H1 (cell line): ENCODE results near the gene TOB1.

ENCODE experiments used
- E2F6 ChIP-seq: IDR thresholded peaks from 2 replicates; pipeline ENCODE4 v1.6.1; 2012; ENCODE audit warnings: inconsistent platforms
- TF ChIP-seq, protein P1 (sequence below): IDR thresholded peaks from 2 replicates; pipeline ENCODE4 v1.6.1; 2012; ENCODE audit warnings: low read length, inconsistent platforms
- TF ChIP-seq, protein P2 (sequence below), 3 experiments: IDR thresholded peaks; 1 replicate in 2 of 3; 2 replicates in 1 of 3; pipeline versions ENCODE4 v1.5.1 to v1.6.1; 2011; ENCODE audit warnings: low read length in 3 of 3, mild to moderate bottlenecking in 3 of 3, inconsistent platforms in 2 of 3, low read depth in 1 of 3, moderate library complexity in 1 of 3; ENCODE audit not compliant: insufficient read depth in 1 of 3; ENCODE audit errors: control extremely low read depth in 1 of 3

GRCh38 chr17:50817838-50818237, 48.3 kb downstream of the TOB1 start:
- TF ChIP-seq, protein P1, sequence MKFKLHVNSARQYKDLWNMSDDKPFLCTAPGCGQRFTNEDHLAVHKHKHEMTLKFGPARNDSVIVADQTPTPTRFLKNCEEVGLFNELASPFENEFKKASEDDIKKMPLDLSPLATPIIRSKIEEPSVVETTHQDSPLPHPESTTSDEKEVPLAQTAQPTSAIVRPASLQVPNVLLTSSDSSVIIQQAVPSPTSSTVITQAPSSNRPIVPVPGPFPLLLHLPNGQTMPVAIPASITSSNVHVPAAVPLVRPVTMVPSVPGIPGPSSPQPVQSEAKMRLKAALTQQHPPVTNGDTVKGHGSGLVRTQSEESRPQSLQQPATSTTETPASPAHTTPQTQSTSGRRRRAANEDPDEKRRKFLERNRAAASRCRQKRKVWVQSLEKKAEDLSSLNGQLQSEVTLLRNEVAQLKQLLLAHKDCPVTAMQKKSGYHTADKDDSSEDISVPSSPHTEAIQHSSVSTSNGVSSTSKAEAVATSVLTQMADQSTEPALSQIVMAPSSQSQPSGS = no peak
- TF ChIP-seq E2F6 = no peak
- TF ChIP-seq, protein P2, sequence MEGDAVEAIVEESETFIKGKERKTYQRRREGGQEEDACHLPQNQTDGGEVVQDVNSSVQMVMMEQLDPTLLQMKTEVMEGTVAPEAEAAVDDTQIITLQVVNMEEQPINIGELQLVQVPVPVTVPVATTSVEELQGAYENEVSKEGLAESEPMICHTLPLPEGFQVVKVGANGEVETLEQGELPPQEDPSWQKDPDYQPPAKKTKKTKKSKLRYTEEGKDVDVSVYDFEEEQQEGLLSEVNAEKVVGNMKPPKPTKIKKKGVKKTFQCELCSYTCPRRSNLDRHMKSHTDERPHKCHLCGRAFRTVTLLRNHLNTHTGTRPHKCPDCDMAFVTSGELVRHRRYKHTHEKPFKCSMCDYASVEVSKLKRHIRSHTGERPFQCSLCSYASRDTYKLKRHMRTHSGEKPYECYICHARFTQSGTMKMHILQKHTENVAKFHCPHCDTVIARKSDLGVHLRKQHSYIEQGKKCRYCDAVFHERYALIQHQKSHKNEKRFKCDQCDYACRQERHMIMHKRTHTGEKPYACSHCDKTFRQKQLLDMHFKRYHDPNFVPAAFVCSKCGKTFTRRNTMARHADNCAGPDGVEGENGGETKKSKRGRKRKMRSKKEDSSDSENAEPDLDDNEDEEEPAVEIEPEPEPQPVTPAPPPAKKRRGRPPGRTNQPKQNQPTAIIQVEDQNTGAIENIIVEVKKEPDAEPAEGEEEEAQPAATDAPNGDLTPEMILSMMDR (IDR thresholded peaks at IDR 0.05; ENCODE audit: control extremely low read depth in 1 of 3, insufficient read depth in 1 of 3, low read depth in 1 of 3, low read length in 3 of 3) = no peak
